Stimulated activated CD4-positive, alpha-beta T cell treated with anti-CD3 and anti-CD28 coated beads, Interleukin-15, amount 100 ng/mL, for 24 hours (primary cell): Measurements from ENCODE around the gene PTPRE.

Source experiments
- DNase-seq: peaks from one replicate; pipeline ENCODE4 v3.0.0-alpha.2; 2020

The PTPRE gene

DNA sequence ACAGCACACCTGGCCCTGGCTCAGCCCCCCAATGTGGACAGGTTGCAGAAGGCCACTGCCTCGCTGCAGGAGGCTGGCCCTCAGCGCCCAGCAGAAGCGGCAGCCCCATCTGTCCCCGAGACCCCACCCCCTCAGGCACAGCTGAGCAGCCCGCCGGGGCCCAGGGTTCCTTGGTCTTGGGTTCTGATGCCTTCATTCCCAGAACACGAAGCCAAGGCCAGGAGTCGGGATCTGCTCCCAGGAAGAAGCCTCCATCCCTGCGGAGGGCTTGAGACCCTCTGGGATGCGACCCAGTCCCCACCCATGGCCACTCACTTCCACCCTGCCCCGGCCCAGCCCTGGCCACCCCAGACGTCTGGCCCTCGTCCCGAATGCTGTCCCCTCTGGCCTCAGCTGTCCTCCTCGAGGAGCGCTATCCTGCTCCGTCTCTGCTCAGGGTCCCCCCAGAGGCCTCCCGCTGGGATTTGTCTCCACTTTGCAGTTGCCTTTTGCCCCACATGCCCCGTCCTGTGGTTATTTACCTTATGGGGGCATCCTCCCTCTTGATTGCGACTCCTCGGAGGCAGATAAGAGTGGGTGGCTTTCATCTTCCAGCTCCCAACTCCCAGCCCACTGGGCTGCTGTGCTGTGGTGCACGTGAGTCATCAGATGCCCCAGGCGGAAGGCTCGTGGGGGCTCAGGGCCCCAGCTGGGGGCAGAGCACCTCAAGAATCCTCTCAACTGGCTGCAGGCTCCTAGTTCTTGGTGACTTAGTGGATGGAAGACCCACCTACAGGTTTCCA, 121.8 kb downstream of the PTPRE start:
- peak; percentile 37 for DNase-seq

DNA sequence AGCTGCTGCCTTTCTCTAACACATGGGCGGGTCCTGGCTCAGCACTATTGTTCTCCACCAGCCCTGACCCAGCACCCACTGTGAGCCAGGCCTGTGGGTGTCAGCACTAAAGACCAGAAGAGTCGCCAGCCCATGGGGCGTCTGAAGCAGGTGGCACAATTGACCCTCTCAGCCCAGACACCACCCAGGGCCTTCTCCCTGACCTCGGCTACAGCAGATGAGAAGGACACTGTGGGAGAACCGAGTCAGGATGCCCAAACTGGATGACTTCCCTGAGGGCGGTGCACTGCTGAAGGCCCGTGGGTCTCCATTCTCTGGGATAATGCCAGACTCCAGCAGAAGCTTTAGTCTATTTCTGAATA, 122.4 kb downstream of the PTPRE start:
- no peak for DNase-seq

DNA sequence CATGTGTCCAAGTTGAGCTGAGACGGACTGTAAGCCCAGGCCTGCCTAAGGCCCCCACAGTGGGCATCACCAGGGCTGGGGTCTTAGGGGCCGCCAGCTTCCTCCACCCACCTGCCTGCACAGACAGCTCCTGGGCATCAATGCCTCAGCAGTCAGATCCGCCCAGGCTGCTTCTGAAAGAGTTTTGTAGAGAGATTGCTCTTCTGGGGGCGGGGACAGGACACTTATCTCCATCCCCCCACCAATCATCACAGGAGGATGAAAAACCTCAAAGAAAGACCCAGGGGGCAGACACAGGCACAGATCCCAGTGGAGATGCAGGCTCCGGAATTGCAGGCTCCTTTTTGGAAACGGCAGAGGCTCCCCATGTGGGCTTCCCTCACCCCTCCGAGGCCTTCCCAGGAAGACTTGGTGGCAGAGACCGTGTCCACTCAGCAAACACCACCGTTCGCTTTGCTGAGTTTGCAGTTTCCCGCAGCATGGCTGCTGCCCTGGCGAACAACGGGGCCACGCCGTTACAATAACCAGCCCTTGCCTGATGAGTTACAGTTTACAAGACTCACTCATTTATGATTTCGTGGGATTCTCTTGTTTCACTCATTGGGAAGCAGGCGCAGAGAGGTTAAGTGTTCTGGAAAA, 122.9 kb downstream of the PTPRE start:
- no peak for DNase-seq

DNA sequence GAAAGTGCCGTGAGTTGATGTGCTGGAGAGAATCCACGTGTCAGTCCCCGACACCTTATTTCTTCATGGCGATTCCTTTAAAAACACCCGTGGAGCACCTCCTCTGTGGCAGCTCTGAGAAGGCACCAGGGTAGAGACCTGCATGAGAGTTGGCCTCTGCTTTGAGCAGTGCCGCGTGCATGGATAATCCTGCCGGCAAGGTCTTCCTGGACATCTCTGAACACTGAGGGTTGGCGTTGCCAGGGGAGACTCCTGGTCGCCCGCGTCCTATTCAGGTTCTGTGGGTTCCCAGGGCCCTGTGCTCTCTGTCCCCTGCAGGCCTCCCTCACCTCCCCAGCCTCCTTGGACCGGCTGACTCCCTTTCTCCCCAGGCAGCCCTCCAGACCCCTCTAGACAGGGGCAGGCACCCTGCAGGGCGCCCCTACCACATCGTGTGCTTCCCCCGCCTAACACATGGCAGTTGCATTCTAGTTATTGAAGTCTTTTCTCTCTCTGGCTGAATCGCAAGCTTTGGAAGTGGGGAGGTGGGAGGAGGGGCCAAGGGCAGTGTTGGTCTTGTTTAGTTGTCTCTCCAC, 123.7 kb downstream of the PTPRE start:
- DNase-seq, result no peak

DNA sequence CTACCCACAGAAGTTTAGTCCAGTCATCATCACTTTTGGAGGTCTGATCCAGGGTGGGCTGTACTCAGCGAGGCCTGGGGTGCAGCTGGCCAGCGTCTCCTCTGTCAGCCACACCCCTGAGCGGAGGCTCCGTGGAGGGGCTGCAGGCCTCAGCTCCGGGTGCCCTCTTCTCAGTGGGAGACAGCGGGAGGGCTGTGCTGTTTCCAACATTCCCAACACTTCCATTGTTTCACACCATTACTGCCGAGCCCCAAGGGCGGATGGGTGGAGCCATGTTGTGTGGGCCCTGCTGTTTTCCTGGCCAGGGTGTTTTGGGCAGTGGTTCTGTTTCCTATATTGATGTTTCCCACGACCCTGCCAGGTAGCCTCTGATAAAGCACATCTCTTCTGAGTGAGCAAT, 124.3 kb downstream of the PTPRE start:
- DNase-seq, result no peak

DNA sequence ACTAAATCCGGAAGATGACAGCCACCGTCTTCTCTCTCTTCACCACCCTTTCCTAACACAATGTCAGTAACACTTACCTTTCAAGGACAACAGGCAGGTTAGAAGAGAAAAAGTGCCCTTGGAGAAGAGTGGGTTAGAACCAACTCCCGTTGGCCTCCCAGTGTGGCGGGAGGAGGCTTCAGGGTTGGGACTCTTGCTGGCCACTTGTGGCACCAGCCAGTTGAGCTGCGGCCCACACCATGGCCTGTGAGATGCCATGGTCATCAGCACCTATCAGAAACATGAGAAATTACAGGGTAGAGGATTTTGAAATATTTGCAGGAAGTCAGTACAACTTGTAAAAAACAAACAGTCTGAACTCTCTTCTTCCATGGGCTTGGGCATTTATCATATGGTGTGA, 125.6 kb downstream of the PTPRE start:
- no peak for DNase-seq

DNA sequence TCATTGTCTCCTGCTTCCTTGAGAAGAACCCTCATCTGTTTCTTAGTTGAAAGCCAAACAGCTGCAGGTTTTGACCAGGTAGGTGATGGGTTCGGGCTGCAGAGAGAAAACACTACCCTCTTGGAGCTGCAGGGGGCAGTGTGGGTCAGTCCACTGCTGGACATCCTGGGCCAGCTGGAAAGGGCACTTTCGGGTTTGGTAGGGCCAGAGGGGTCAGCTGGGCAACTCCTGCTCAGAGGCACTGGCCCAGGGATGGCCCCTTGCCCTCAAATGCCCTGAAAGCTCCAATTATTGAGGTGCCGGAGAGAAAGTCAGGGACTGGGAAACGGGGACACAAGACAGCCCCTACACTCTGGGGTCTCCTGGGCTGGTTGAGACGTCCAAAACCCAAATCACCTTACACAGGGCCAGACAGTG, 128.7 kb downstream of the PTPRE start:
- DNase-seq, result peak; percentile 75

DNA sequence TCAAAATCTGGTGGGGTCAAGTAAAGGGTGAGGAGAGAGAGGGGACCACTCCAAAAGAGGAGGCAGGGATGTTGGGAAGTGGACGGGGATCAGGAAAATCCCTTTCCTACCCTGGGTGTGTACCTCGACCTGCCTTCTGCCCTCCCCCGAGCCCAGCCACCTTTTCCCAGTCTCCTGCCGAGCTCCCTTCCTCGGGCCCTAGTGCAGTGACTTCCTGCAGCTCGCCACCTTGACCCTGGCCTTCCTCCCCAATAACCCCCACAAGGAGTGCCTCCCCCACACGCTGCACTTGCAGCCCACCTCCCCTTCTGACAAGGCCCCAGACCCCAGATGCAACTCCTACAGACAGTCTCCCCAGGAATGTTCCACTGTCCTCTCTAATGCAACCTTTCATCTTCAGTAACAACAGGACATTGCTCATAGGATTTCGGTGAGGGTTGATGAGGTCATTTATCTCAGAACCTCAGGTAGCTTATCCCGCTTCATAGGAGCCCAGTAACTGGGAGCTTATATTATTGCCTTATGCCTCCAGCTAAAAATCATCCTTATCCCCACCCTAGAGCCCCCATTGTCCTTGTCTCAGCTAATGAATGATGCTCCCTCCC, 129.2 kb downstream of the PTPRE start:
- DNase-seq, result no peak

DNA sequence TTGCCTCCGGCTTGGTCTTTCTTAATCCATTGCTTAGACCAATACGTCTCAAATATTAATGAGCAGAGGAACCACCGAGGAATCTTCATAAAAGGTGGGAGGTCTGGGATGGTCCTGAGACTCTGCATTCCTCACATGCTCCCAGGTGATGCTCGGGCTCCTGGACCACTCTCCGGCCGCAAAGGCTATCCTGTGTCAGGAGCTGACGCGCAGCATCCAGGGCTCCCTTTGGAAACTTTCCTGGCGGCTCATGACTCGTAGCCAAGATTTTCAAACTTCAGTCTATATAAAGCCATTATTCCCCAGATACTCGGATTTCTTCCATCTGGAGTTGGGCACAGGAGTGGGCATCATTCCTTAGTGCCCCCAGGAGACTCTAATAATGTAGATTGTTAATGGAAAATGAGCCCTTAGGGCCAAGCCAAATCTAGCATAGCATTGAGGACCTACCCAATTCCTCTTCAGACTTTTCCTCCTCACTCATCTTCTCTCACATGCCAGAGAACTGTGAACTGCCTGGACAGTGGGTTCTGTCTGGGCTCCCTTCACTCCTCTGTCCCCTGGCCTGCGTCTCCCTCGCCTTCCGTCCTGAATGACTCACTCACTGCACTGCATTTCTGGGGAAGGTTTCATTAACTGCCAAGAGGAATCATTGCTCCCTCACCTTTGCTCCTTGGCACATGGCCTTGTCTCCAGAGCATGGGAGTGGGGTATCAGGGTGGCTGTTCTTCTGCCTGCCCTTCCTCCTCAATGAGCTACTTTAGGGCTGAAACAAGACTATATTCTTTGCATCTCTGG, 130.0 kb downstream of the PTPRE start:
- DNase-seq, result no peak

DNA sequence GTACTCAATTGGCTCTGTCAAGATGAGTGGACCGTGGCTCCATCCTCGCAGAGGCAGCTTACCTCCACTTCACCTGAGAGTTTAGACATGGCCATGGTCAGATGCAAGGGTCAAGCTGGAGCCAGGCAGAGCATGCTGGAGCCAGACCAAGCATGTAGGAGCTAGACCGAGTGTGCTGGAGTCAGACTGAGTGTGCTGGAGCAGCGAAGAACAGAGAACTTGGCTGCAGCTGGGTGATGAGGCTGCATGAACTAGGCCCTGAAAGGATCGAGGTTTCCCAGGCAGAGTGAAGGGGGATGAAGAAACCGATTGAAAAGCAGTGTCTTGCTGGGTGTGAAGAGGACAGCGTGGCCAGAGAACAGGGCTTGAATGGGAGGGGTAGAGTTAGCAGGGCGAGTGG, 133.2 kb downstream of the PTPRE start:
- no peak for DNase-seq

DNA sequence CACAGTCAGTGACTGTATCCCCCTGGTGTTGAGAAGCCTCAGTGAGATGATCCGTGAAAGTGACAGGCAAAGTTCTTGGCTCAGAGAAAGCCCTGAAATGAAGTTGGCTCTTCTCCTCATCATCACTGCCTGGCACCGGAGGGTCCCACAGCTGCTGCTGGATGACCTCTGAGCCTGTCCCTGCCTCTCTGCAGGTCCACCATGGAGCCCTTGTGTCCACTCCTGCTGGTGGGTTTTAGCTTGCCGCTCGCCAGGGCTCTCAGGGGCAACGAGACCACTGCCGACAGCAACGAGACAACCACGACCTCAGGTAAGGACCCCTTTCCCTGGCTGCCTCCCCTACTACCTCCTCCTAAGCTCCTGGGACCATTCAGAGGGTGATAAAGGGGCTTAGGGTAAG, 133.8 kb downstream of the PTPRE start:
- DNase-seq, result no peak

DNA sequence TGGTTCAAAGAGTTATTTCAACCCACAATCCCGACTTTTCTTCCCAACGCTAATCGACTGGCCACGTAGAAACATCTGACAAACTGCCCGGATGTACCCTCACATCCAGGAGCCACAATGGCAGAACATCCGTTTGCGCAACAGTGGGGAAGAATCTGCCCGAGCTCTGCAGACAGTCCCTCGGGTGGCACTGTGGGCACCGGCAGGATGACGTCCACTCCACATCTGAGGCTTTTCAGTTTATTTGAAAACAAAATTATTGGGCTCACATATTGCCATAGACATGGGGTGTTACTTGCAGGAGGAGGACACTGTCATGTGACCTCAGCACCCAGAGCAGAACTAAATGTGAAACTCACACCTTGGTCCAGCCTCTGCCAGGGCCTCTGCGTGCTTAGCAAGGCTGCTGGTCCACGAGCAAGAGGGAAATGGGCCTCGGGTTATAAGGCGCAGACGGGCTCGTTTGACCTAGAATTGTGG, 135.3 kb downstream of the PTPRE start:
- DNase-seq, result no peak

DNA sequence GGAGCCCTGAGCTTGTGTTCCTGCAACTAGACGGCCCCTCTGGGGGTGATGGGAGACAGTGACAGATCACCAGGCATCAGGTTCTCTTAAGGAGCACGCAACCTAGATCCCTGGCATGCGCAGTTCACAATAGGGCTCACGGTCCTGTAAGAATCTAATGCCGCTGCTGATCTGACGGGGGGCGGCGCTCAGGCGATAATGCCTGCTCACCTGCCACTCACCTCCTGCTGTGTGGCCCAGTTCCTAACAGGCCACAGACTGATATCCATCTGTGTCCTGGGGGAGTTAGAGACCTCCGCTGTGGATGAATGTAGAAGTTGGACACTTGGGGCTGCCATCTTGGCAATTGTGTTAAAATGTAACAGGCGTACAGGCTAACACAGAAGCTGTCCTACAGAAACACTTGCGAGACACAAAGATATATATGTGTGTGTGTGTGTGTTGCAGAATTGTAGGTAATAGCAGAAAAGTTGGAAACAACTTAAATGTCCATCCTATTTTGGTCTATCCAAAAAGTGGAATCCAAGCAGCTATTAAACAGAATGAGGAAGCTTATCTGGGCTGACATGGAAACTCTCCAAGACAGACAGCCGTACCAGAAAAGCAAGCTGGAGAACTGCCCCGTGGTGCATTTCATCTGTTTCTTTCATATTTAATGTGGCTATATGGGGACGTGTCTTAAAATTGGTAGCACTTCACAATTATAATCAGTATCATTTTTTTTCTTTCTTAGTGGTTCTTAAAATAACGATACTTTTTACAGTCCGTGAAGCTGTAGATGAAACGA, 136.5 kb downstream of the PTPRE start:
- no peak for DNase-seq

DNA sequence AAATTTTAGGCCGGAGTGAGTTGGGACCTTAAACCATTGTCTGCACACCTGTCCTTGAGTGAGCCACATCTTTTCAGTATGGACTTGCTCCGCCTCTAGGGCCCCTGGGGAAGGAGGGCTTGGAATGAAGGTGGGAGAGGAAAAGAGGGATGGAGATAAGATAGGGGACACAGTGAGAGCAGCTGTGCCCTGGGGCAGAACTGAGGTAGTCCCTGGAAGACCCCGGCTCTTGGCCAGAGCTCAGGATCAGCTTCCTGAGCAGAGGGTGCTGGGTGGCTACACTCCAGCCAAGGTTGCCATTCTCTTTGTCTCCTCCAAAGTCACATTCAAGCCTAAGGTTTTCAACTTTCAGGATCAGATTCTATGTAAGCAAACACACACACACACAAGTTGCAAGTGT, 137.3 kb downstream of the PTPRE start:
- no peak for DNase-seq

DNA sequence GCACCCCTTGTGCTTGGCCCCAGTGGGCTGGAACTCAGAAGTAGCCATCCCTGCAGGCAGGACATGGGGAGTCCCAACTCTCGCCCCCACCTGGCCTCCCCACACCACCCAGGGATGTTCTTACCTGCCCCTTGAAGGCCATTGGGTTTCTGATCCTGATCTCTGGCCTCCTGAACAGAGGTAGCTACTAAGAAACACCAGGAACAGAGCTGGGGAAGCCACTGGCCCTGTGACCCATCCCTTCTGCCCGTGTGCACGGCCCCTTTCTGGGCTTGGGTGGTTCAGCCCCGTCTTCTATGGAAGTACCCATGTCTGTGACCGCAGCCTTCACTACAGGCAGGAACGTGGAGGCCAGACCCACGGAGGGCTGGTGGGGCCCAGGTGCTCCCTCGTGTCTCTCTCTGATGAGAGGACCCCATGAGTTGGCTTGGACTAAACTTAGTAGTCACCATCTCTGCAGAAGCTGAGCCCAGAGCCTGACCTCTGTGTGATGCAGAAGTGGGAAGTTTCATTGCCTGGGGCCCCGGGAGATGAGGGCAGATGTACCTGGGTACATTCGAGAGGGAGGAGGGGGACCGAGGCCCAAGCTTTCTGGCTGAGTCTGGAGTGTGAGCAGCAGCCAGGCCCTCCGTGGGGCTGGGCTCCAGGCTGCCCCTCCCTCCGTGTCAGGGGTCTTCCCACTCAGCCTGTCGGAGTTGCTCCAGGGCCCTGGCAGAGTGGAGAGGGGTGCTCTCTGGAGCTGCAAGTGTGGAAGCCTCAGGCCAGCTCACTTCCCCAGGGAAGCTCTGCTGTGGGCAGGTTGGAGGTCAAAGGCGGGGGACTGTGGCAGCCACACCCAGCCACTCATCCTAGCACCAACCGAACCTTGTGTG, 138.3 kb downstream of the PTPRE start:
- DNase-seq, result no peak

DNA sequence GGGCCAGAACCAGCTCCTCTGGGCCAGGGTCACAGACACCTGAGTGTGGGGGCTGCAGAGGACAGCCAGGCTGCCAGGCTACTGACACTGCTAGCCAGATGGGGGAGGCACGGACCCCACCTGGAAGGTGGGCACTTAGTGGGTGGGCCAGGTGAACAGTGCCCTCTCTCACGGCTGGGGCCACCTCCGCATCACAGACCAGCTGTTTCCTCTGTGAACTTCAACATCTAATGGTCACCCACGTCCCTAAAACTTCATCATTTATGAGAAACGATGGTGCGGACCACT, 138.9 kb downstream of the PTPRE start:
- DNase-seq, result no peak

DNA sequence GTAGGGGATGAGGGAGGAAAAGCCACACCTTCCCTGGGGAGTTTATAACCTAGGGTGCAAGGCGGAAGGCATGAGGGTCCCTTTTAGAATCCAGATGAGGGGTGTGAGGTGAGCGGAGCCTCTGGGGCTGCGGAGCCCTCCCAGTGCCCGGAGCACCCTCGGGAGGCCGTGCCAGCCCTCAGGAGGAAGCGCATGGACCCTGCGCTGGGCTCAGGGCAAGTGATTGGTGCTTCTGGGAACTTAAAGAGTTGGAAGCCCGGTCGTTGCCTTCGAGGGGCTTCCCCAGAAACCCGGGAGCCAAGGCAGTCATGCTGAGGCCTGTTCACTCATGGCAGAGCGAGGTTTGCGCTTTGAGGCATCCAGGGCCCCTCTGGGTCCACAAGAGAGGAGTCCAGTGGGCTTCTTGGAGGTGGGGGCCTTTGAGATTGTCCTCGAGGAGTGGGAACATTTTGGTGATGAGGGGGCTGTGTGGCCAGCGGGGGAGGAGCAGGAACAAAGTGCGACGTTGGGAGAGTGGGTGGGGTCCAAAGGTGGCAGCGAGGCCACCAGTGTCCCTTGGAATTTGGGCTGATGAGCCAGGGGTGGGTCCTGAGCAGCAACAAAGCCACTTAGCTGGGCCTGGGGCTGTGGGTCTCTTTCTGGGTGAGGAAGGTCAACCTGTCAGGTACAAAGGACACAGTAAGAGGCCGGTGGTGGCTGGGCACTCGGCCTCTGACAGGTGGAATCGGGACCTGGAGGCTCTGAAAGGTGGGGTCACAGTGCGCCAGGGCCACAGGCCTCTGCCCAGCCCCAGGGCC, 139.5 kb downstream of the PTPRE start:
- no peak for DNase-seq

DNA sequence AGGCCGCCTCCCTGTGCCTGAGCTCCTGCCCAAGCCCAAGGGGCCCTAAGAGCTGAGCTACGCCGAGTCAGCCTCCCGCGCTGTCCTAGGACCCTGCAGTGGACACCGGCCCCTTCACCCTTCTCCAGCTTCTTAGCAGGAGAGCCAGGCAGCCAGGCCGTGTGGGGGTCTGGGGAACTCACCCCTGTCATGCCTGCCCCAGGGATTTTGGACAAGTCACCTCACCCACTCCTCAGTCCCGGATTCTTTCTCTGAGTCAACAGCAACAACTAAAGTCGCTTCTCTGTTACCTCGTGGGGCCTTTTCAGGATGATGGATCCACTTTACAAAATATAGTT, 140.0 kb downstream of the PTPRE start:
- DNase-seq, result no peak

DNA sequence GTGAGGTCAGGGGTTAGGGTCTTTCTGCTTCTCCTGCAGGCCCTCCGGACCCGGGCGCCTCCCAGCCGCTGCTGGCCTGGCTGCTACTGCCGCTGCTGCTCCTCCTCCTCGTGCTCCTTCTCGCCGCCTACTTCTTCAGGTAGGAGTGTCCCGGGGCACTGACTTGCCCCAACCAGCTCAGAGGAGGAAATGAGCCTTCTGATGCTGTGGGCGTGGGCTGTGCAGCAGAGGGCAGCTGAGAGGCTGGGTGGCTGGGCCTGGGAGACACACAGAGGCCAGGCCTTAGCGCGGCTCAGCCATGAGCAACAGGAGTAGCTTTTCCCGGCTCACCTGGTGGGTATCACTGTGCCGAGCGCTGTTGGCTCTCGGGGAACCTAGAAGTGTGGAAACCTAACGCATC, 140.4 kb downstream of the PTPRE start:
- DNase-seq, result peak; percentile 91

DNA sequence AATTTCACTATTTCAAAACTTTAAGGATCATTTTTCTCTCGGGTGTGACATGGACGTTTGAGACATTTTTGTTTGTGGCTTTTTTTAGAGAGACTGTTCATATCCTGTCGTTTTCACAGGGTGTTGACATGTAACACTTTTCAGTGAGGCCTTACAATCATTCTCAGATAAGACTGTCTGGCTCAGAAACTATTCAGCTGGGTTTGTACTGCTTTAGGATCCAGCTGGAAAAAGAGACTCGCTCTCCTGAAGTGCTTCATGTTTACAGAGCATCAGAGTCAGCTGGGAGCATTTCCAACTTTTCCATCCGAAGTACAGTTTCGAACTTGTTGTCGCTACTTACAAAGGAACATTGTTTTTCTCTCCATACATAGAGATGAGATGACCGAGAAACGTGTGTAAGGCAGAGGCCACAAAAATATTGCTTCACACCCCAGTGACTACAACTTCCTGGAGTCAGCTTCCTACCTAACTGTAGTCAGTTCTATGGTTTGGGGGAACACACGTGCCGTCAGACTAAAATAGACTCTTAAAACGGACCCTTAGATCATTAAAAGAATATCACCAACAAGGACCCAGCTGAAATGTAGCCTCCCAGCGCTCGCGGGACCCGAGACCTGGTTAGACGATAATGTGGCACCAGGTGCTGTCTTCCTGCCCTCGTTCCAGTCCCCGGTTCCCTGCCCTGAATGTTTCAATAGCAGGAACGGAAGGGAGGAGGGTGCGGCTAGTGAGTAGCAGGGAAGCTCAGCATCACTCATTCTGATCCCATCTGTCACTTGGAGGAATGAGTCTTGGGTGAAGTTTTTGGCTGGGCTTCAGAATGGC, 141.3 kb downstream of the PTPRE start:
- DNase-seq, result peak; percentile 55
